ENCODE measurements around the gene ERC1. TPM values are rescaled to one million over a fixed set of nuclear protein-coding genes. Genes with fewer than 3 reads are reported as not detected.

Gene ERC1
- total RNA-seq, 2 experiments from 2014 or later: 40.1 to 49.6 TPM

DNA sequence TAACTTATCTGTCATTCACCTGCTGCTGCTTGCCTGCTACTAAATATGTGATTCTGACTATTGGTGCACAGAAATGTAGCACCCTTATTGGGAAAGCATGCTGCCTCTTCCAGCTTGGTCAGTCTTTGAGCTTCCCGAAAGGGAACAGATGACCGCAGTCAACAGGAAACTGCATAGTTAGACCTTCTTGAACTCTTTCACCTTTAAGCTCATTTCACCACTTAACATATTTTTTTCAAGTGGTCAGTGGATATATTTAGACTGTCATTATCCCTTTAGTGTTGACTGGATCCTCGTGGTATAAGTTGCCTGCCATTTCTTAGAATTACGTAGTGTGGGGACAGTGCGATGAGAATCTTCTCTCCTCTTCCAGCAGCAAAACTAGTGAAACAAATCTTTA, 378.4 kb downstream of the ERC1 start:
- DNase-seq (no peak), ATAC-seq (ENCODE audit: poor library complexity) (no peak)
- peaks cover 6% of the 10 kb centered on the region for H3K36me3 ChIP-seq (ENCODE audit: insufficient read depth, low read length)
- POLR2A ChIA-PET: interaction anchor here (0.6 kb wide), 1 partner anchor 160 kb away, joined by 3 read pairs; no protein-coding TSS in a partner anchor
- H3K27me3 ChIP-seq (ENCODE audit: control insufficient read depth in 1 of 2, insufficient read depth in 2 of 2, low read length in 2 of 2): no peaks in the 10 kb centered on the region
- TF ChIP-seq CTCF (IDR thresholded peaks at IDR 0.05): no peak
- CTCF ChIA-PET: interaction anchor here (1.0 kb wide), 1 partner anchor 19 kb away, joined by 3 read pairs; no protein-coding TSS in a partner anchor
- H3K9me3 ChIP-seq (ENCODE audit: control insufficient read depth in 1 of 2, insufficient read depth in 1 of 2, low read length in 2 of 2): no peaks in the 10 kb centered on the region
- Mint-ChIP-seq H3K27ac (no peak overlapping the region), H3K36me3 (ENCODE audit: low read depth) (peaks cover 46% of the 10 kb centered on the region), H3K4me1 (ENCODE audit: low read depth) (no peaks in the 10 kb centered on the region), H3K4me3 (no peak overlapping the region), H3K27me3 (no peaks in the 10 kb centered on the region), H3K9me3 (peaks cover 2% of the 10 kb centered on the region)
- intact Hi-C loops (cut with DNase I, micrococcal nuclease): no loop called here
- no peak overlapping the region for H3K4me3 ChIP-seq (ENCODE audit: low read length)
- H3K27ac ChIP-seq (ENCODE audit: low read depth in 1 of 2, low read length in 2 of 2): no peak overlapping the region
- no peaks in the 10 kb centered on the region for H3K4me1 ChIP-seq (ENCODE audit: insufficient read depth, low read length)

DNA sequence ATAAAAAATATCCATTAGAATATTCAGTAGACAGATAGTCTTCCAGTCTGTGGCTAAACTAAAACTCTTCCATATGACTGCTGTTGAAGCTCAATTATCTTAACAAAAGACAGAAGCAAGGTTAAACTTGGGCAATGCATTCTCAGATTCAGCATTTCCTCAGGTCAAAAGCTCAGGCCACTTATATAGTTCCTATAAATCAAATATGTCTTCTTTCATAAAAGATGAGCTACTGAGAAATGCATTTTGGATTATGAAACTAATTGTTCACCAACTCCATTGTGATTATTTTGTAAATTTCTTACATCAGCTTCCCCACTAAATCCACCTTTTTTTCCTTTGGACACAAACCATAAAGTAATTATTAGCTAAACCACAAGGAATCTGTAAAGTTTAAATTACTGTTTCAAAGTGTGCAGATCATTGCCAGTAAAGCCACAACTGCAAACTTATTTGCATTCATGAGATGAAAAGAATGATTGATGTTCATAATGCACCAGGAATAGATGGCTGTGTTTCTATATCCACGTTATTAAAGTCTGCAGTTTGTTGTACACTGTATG, 379.0 kb downstream of the ERC1 start:
- H3K4me1 ChIP-seq (ENCODE audit: insufficient read depth, low read length): no peaks in the 10 kb centered on the region
- no peak overlapping the region for H3K4me3 ChIP-seq (ENCODE audit: low read length)
- TF ChIP-seq CTCF (IDR thresholded peaks at IDR 0.05): no peak
- Mint-ChIP-seq H3K27ac (no peak overlapping the region), H3K4me3 (no peak overlapping the region), H3K4me1 (ENCODE audit: low read depth) (no peaks in the 10 kb centered on the region), H3K9me3 (peaks cover 2% of the 10 kb centered on the region), H3K27me3 (no peaks in the 10 kb centered on the region), H3K36me3 (ENCODE audit: low read depth) (peaks cover 51% of the 10 kb centered on the region)
- intact Hi-C loops (cut with DNase I, micrococcal nuclease): no loop called here
- ChIA-PET CTCF (no interaction called here), POLR2A (interaction anchor here (0.6 kb wide), 1 partner anchor 159 kb away, joined by 3 read pairs; no protein-coding TSS in a partner anchor)
- H3K36me3 ChIP-seq (ENCODE audit: insufficient read depth, low read length): peaks cover 9% of the 10 kb centered on the region
- no peak overlapping the region for H3K27ac ChIP-seq (ENCODE audit: low read depth in 1 of 2, low read length in 2 of 2)
- ATAC-seq (ENCODE audit: poor library complexity) (no peak), DNase-seq (no peak)
- H3K9me3 ChIP-seq (ENCODE audit: control insufficient read depth in 1 of 2, insufficient read depth in 1 of 2, low read length in 2 of 2): no peaks in the 10 kb centered on the region
- no peaks in the 10 kb centered on the region for H3K27me3 ChIP-seq (ENCODE audit: control insufficient read depth in 1 of 2, insufficient read depth in 2 of 2, low read length in 2 of 2)

DNA sequence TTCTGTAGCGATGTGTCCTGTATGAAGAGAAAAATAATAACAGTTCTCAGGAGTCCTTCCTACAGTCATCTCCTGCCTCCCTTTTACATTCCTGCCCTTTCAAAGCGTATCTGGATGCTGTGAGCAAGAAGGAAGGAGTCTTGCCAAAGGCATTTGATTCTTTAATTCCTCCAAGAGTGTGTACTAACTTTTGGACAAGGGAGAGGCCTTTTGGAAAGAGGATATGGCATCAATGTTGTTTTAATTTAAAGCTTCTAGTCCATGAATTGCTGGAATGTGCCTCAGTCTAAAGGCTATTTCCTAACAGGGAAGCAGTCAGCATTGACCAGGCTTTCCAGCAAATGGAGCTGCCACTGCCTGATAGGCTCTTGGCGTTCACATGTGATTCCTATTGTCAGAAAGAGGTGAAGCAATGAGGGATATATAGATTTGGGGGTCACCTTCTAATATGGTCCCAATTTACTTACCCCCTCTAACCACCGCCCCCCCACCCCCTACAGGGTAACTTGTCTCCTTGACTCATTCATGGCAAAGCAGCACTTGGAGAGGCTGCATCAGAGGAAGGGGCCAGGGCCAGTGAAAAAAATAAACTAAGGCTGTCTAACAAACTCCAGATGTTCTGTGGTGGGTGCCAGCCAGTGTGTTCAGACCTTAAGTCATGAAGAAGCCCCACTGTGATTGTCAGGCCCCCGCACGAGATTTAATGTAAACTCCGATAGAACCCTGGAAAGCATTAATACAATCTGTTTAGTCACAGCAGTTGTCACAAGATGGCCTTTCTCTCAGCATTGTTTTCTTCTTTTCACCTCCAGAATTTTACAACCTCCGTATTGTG, 383.1 kb downstream of the ERC1 start:
- no peak for TF ChIP-seq CTCF (IDR thresholded peaks at IDR 0.05)
- no peak overlapping the region for H3K4me3 Mint-ChIP-seq
- no peaks in the 10 kb centered on the region for H3K27me3 ChIP-seq (ENCODE audit: control insufficient read depth in 1 of 2, insufficient read depth in 2 of 2, low read length in 2 of 2)
- POLR2A ChIA-PET: no interaction called here
- peaks cover 62% of the 10 kb centered on the region for H3K36me3 Mint-ChIP-seq (ENCODE audit: low read depth)
- DNase-seq (no peak), ATAC-seq (ENCODE audit: poor library complexity) (no peak)
- H3K36me3 ChIP-seq (ENCODE audit: insufficient read depth, low read length): peaks cover 14% of the 10 kb centered on the region
- no peak overlapping the region for H3K27ac ChIP-seq (ENCODE audit: low read depth in 1 of 2, low read length in 2 of 2)
- H3K9me3 ChIP-seq (ENCODE audit: control insufficient read depth in 1 of 2, insufficient read depth in 1 of 2, low read length in 2 of 2): no peaks in the 10 kb centered on the region
- no peaks in the 10 kb centered on the region for H3K27me3 Mint-ChIP-seq
- intact Hi-C loops (cut with DNase I, micrococcal nuclease): no loop called here
- no peaks in the 10 kb centered on the region for H3K4me1 ChIP-seq (ENCODE audit: insufficient read depth, low read length)
- no peaks in the 10 kb centered on the region for H3K4me1 Mint-ChIP-seq (ENCODE audit: low read depth)
- CTCF ChIA-PET: no interaction called here
- no peak overlapping the region for H3K27ac Mint-ChIP-seq
- H3K4me3 ChIP-seq (ENCODE audit: low read length): no peak overlapping the region
- H3K9me3 Mint-ChIP-seq: no peaks in the 10 kb centered on the region
